ENCODE results near the gene POU3F1.
A peak's percentile ranks its signal among the peaks of the same experiment; 100 is the strongest.

The POU3F1 gene

DNA sequence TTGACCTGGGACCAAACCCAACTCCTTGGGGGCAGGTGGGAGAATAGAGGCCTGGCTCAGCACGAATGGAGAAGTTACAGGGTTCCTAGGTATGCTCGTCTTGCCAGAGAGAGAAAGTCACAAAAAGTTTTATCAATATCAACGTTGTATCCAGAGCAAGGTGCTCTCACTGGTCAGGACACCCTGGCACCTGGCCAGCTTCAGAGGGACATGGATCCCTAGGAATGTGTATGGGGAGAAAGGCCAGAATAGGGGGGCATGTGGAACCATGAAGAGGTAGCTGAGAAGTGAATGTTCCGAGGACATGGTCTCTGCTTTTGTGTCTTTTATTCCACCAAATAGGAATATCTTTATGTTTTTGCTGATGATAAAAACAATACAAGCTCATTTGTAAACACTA is 9.4 kb upstream of the POU3F1 start:
- Histone ChIP-seq H3K9ac (ENCODE audit: low read length) (no peak overlapping the region), H3K4me3 (ENCODE audit: insufficient read depth, low read length, poor library complexity, severe bottlenecking) (no peak overlapping the region), H3K9me2 (replicated peaks; ENCODE audit: insufficient read depth, low read length) (no peaks in the 10 kb centered on the region), H3K4me2 (ENCODE audit: low read depth, low read length, poor library complexity, severe bottlenecking) (no peak overlapping the region), H4K20me1 (ENCODE audit: low read depth, low read length) (no peaks in the 10 kb centered on the region), H2AFZ (ENCODE audit: low read depth, low read length, severe bottlenecking) (no peak overlapping the region), H3F3A (ENCODE audit: insufficient read depth) (no peaks in the 10 kb centered on the region), H3K27me3 (ENCODE audit: low read length) (no peaks in the 10 kb centered on the region), H3K27ac (ENCODE audit: low read depth, low read length) (no peak overlapping the region), H3K9me3 (ENCODE audit: insufficient read depth, low read length) (no peaks in the 10 kb centered on the region), H3K79me2 (ENCODE audit: insufficient read depth, low read length) (no peaks in the 10 kb centered on the region), H3K36me3 (ENCODE audit: low read length) (no peaks in the 10 kb centered on the region)
- no peak for TF ChIP-seq EZH2phosphoT487 (conservative IDR thresholded peaks at IDR 0.05; ENCODE audit: low read length)
- TF ChIP-seq, protein P1, sequence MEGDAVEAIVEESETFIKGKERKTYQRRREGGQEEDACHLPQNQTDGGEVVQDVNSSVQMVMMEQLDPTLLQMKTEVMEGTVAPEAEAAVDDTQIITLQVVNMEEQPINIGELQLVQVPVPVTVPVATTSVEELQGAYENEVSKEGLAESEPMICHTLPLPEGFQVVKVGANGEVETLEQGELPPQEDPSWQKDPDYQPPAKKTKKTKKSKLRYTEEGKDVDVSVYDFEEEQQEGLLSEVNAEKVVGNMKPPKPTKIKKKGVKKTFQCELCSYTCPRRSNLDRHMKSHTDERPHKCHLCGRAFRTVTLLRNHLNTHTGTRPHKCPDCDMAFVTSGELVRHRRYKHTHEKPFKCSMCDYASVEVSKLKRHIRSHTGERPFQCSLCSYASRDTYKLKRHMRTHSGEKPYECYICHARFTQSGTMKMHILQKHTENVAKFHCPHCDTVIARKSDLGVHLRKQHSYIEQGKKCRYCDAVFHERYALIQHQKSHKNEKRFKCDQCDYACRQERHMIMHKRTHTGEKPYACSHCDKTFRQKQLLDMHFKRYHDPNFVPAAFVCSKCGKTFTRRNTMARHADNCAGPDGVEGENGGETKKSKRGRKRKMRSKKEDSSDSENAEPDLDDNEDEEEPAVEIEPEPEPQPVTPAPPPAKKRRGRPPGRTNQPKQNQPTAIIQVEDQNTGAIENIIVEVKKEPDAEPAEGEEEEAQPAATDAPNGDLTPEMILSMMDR (IDR thresholded peaks at IDR 0.05; ENCODE audit: insufficient read depth, low read length, poor library complexity, severe bottlenecking): no peak

DNA sequence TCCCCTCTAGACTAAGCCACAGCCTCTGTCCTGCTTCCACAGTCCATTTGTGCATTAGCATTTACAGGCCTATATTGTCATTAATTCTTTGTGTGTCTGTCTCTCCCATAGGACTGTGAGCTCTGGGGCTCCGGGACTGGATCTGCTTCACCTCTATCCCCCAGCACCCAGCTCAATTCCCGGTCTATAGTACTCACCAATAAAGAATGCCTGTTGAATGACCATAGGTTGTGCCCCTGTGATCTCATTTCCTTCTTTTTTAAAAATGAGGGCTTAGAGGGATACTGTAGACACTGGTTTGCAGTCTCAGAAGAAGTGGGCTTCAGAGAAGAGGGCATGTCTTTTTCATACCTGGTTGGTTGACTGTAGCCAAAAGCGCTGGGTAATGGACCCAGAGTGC is 8.8 kb upstream of the POU3F1 start:
- Histone ChIP-seq H4K20me1 (ENCODE audit: low read depth, low read length) (no peaks in the 10 kb centered on the region), H3F3A (ENCODE audit: insufficient read depth) (no peaks in the 10 kb centered on the region), H3K79me2 (ENCODE audit: insufficient read depth, low read length) (no peaks in the 10 kb centered on the region), H3K27me3 (ENCODE audit: low read length) (no peaks in the 10 kb centered on the region), H3K27ac (ENCODE audit: low read depth, low read length) (no peak overlapping the region), H3K36me3 (ENCODE audit: low read length) (no peaks in the 10 kb centered on the region), H2AFZ (ENCODE audit: low read depth, low read length, severe bottlenecking) (no peak overlapping the region), H3K9me2 (replicated peaks; ENCODE audit: insufficient read depth, low read length) (no peaks in the 10 kb centered on the region), H3K4me3 (ENCODE audit: insufficient read depth, low read length, poor library complexity, severe bottlenecking) (no peak overlapping the region), H3K9ac (ENCODE audit: low read length) (no peak overlapping the region), H3K9me3 (ENCODE audit: insufficient read depth, low read length) (no peaks in the 10 kb centered on the region), H3K4me2 (ENCODE audit: low read depth, low read length, poor library complexity, severe bottlenecking) (no peak overlapping the region)
- TF ChIP-seq, protein P1 (IDR thresholded peaks at IDR 0.05; ENCODE audit: insufficient read depth, low read length, poor library complexity, severe bottlenecking): no peak
- no peak for TF ChIP-seq EZH2phosphoT487 (conservative IDR thresholded peaks at IDR 0.05; ENCODE audit: low read length)

DNA sequence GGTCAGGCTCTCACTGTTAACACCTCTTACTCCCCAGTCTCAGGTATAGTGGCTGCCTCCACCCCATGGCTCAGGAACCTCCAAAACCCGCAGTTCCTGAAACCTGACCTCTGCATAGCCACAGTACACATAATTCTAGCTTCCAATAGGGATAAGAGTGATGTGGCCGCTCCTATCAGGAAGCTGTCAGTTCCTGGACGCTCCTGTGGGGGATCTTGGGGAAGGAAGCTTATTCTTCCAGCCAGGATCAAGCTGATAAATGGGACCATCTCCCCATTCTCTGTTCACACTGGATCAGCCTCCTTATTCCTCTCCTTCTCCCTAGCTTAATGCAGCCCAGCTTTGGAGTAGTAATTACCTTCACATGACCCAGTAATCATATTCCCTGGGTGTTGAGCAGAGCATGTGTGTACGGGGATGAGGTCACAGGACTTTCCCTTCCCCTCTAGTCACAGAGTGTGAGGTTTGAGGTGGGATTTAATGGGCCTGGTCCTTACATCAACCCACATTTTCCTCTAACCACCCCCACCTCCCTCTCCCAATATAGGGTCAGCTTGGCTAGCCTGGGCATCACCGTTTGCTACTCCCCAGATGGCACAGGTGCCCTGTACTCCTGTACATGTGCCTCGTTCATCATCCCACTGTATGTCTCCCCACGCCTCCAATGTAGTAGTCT is 7.0 kb upstream of the POU3F1 start:
- no peaks in the 10 kb centered on the region for H3K27me3 ChIP-seq (ENCODE audit: low read length)
- no peaks in the 10 kb centered on the region for H4K20me1 ChIP-seq (ENCODE audit: low read depth, low read length)
- H3K79me2 ChIP-seq (ENCODE audit: insufficient read depth, low read length): no peaks in the 10 kb centered on the region
- H3K9me2 ChIP-seq (replicated peaks; ENCODE audit: insufficient read depth, low read length): no peaks in the 10 kb centered on the region
- H3K9me3 ChIP-seq (ENCODE audit: insufficient read depth, low read length): no peaks in the 10 kb centered on the region
- no peak overlapping the region for H2AFZ ChIP-seq (ENCODE audit: low read depth, low read length, severe bottlenecking)
- no peak overlapping the region for H3K4me2 ChIP-seq (ENCODE audit: low read depth, low read length, poor library complexity, severe bottlenecking)
- no peaks in the 10 kb centered on the region for H3F3A ChIP-seq (ENCODE audit: insufficient read depth)
- no peak overlapping the region for H3K4me3 ChIP-seq (ENCODE audit: insufficient read depth, low read length, poor library complexity, severe bottlenecking)
- no peak overlapping the region; the same call in 1 of the 2 replicates for H3K9ac ChIP-seq (ENCODE audit: low read length)
- TF ChIP-seq EZH2phosphoT487 (conservative IDR thresholded peaks at IDR 0.05; ENCODE audit: low read length): no peak
- TF ChIP-seq, protein P1 (IDR thresholded peaks at IDR 0.05; ENCODE audit: insufficient read depth, low read length, poor library complexity, severe bottlenecking): no peak
- H3K27ac ChIP-seq (ENCODE audit: low read depth, low read length): 0 out of 2 replicates have a peak overlapping the region, but pooled peaks have one; percentile 26
- H3K36me3 ChIP-seq (ENCODE audit: low read length): no peaks in the 10 kb centered on the region

All from SU-DHL-6 (cell line).